ENCODE results near the gene PAPSS1.

- no peak for TF ChIP-seq ATF2 (IDR thresholded peaks at IDR 0.05; ENCODE audit: low read length)
- TF ChIP-seq, protein P1, sequence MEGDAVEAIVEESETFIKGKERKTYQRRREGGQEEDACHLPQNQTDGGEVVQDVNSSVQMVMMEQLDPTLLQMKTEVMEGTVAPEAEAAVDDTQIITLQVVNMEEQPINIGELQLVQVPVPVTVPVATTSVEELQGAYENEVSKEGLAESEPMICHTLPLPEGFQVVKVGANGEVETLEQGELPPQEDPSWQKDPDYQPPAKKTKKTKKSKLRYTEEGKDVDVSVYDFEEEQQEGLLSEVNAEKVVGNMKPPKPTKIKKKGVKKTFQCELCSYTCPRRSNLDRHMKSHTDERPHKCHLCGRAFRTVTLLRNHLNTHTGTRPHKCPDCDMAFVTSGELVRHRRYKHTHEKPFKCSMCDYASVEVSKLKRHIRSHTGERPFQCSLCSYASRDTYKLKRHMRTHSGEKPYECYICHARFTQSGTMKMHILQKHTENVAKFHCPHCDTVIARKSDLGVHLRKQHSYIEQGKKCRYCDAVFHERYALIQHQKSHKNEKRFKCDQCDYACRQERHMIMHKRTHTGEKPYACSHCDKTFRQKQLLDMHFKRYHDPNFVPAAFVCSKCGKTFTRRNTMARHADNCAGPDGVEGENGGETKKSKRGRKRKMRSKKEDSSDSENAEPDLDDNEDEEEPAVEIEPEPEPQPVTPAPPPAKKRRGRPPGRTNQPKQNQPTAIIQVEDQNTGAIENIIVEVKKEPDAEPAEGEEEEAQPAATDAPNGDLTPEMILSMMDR (IDR thresholded peaks at IDR 0.05; ENCODE audit: control extremely low read depth in 1 of 3, insufficient read depth in 1 of 3, low read depth in 1 of 3, low read length in 3 of 3), result no peak
- TF ChIP-seq EZH2 (IDR thresholded peaks at IDR 0.05; ENCODE audit: low read depth, low read length, severe bottlenecking), result no peak
Observed at GRCh38 chr4:107714256-107714655, 5.8 kb downstream of the PAPSS1 start.

Measured in H1 (cell line).